Hematopoietic multipotent progenitor cell treated with erythropoietin and hydrocortisone succinate and interleukin-3 and kit ligand, for 17 days (in vitro differentiated cells): ENCODE measurements around the gene AOAH.
"Not testable (repeated sequence)": the region's sequence is repeated elsewhere in the genome, so short reads cannot be mapped to it uniquely, and the experiment has no call there.

Experiments
- DNase-seq: peaks from one replicate; pipeline ENCODE4 v3.0.0-alpha.2; 2015; ENCODE audit warnings: low spot score

The AOAH gene

DNA sequence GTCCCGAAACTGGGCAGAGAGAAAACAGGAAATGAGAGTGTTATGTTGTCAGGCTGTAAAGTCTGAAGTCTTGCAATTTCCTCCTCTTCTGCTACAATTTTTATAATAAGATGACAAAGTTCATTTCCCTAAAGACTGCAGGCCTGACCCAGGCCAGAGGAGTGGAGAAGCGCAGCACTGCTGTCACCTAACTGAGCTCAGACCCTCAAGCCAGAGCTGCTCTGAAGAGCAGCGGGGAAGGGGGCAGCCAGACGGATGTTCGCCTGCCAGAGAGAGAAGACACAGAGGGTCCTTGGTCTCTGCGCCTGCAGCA, 12.6 kb upstream of the AOAH start:
- no peak for DNase-seq

DNA sequence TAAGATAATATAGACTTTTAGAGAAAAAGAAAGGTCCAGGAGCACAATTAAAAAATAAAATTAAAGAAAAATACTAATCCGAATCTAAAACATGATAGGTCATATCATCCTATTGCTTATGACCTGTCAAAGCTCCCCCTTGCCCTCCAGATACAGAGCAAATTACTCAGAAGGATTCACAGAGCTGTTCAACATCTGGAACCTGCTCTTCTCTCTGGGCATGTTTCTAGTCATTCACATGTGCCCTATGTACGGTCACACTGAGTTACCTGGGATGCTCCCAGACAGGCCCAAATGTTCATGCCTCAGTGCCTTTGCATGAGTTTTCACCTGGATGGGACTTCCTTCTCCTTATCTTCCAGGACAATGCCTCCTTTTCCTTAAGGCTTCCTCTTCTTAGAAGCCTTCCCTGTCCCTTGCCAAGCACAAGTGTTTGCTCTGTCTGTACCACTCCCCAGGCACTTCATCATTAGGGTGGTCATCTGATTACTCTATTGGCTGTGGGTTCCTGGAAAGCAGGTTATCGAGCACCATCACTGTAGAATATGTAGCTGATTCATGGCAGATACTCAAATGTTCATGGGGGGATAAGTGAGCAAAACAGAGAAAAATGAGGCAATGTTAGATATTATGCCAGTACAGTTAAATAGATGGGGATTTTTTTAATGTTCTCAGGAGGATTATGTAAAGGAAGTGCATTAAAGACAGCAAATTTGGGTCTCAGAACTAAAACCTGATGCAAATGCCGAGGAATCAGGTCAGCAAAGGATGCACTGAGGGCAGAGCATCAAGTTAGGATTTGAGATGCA, 12.0 kb upstream of the AOAH start:
- DNase-seq: no peak

DNA sequence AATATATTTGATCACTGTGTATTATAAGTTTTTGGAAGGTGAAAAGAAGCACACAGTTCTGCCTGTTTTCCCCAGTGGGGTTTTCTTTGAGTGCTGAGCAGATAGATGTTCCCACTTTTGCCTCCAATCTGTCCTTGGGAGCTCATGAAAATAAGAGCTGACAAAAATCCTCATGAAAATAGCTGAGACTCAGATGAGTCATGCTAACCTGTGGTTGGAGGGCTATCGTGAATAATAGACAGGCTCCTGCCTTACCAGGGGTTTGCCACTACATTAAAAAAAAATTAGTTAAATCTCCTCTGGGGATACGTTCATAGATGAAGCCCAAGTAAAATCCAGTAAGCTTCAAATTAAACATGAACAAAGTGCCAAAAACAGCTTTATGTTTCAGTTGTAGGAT, 10.9 kb upstream of the AOAH start:
- no peak for DNase-seq

DNA sequence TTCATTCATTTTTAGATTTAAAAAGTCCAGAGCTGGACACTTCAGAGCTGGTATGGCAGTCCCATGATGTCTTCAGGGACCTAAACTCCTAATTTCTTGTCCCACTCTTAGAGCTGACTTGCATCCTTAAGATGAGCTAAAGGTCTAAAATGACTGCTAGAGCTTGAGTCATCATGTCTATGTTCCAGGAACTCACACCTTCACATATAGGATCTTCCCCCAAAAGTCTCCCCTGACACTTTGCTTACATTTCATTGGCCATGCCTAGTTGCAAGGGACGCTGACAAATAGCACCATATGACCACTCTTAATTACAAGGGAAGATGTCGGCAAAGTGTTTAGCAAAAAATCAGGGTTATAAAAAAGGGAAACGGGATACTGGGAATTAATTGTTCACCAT, 10.4 kb upstream of the AOAH start:
- no peak for DNase-seq

DNA sequence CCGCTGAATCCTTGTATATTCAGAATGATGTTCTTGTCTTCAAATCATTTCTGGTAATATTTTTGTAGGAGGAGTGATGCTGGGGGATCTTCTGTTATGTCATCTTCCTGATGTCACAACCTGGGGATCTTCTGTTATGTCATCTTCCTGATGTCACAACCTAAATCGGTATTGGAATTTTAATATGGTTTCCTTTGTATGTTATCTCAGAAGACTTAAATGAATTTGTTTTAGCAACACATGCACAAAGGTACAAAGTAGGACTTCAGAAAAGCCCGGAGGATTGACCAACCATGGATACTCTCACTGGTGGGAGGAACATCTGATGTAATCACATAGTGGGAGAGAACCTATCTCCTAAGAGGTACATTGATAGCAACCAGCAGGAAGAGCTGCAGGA, 9.1 kb upstream of the AOAH start:
- no peak for DNase-seq

DNA sequence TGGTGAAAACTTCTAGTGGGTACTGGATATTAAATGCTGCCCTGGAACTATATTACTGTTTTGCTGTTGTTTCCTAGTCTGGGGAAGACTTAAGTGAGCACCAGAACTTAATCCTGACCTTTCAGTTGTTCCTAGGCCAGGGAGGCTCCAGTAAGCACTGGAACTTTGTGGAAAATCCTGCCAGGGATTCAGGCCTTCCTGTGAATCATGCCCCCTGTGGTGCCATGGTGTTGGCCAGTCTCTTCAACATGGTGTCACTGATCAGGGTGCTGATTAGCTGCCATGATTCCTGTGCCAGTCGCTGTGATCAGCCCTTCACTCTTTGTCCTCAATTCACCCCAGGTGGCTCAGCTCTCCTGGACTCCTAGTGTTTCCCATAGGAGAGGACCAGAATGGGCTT, 8.5 kb upstream of the AOAH start:
- no peak for DNase-seq

DNA sequence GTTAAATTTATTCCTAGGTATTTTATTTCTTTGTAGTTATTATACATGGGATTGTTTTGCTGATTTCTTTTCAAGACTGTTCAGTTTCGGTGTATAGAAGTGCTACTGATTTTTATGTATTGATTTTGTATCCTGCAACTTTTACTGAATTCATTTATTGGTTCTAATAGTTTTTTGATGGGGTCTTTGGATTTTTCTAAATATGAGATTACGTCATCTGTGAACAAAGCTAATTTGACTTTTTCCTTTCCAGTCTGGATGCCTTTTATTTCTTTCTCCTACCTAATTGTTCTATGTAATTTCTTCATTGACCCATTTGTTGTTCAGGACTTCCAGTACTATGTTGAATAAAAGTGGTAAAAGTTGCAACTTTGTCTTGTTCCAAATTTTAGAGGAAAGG, 5.8 kb upstream of the AOAH start:
- DNase-seq: no peak

DNA sequence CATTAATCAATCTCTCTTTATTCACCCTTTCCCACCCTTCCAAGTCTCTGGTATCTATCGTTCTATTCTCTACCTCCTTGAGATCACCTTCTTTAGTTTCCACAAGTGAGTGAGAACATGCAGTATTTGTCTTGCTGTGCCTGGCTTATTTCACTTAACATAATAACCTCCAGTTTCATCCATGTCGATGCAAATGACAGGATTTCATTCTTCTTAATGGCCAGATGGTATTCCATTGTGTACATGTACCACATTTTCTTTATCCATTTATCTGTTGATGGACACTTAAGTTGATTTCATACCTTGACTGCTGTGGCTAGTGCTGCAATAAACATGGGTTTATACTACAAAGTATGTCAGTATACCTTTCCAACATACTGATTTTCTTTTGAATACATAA, 3.8 kb upstream of the AOAH start:
- no peak for DNase-seq

DNA sequence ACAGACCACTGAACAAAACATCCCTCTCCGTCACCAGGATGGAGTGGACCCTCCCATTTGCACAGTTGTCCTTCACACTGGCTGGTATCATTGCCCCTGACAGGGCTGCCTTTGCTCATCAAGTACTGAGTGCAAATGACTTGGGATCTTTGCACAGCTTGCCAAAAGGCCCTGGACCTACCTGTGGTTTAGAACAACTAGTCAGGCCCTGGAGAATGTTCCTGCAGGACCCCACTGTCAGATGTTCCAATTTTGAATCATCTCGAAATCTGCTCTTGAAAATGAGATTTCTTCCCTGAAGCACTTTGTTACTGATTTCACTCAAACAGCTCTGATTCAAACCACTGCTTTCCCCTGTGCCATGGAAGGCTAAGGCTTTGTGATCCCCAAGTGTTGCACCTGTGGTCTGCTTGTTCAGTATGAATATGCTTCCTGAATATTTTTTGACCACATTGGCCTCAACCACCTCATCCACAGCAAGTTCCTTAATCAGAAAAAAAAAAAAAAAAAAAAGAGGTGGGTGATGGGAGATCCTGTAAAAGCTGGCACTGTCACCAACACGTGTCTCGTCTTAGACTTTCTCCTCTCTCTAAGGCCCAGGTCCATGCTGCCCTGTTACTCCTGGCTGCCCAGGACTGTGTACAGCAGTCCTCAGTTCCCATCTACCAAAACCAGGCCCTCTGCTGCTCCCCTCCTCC, 2.7 kb upstream of the AOAH start:
- DNase-seq: no peak

DNA sequence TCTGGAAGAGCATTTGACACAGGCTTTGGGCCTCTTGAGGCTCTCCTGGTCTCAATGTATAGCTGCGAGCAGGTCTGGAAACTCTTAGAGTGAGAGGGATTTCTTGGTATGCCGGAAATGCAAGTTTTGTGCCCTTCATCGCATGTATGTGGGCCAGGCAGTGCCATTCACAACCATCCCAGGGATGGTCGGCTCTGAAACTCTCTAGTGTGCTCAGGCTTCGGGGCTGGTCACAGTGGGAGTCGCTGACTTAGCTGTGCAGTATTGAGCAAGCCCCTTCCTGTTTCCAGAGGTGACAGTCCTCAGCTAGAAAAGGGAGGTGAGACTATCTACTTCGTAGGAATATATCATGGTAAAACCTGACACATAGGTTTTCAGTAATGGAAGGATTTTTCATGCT, 2.0 kb upstream of the AOAH start:
- no peak for DNase-seq

DNA sequence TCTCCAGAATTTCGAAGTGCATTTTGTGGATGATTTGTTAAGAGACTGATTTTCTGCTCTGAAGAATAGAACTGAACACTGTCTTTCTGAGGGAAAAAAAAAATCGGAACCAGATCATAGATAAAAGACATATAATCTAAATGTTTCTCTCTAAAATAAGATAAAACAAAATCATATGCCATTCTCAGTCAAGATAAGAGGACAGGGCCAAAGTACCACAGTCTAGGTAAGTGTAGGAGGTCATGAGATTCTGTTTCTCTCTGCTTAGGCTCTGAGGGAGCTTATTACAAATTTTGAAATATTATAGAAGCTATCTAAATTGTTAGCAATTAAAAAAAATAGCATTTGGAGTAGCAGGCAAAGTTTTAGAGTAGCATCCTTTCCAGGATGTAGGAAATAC, 702 bp upstream of the AOAH start:
- no peak for DNase-seq

DNA sequence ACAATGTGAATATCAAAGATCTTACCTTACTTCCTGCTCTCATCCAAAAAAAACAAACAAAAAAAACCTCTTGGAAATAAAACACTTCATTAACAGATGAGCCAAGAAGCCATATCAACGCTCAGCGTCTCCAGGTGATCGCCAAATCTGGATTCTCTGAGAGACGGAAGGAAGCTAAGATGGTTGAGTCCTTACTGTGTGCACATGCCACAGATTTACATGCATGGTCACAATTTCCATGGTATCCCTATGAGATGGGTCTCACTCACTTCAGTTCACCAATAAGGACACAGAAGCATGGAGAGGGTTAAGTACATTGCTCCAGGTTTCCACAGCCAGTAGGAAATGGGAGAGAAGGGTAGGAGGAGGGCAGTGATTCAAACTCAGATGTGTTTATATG, 1.0 kb downstream of the AOAH start:
- DNase-seq: no peak

DNA sequence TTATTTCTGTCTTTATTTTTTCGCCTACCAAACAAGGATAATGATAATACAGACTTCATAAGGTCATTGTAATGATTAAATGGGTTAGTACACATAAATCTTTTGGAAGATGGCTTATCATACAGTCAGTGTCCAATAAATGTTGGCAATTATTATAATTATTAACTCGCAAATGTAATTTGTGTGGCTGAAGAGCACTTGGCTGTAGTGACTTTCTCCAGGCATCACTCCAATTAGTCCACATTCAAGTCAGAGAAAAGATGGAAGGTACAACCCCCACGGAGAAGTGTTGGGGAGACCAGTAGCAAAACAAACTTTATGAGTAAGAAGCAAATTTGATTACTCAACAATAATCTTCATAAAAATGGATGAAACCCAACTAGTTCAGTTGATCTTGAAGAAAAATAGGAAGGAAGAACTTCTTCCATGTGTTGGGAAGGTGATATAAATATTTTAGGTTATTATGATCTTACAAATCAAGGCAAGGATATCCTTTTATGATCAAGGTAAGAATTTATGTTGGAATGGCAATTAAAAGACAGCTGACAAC, 5.1 kb downstream of the AOAH start:
- DNase-seq: no peak

DNA sequence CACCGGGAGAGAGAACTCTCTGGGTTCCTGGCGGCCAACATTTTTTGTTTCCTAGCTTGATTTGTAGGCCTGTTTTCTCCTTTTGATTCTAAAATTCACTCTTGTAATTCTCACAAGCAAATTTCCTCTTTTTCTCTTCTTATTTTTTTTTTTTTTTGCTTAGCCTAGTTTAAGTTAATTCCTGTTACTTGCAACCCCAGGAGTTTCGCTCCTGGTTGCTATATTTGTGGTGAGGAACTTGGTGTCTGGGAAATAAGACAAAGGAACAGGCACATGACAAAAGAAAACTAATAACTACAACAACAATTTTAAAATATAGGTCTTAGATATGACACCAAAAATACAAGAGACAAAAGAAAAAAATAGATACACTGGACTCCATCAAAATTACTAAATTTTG, 6.7 kb downstream of the AOAH start:
- no peak for DNase-seq

DNA sequence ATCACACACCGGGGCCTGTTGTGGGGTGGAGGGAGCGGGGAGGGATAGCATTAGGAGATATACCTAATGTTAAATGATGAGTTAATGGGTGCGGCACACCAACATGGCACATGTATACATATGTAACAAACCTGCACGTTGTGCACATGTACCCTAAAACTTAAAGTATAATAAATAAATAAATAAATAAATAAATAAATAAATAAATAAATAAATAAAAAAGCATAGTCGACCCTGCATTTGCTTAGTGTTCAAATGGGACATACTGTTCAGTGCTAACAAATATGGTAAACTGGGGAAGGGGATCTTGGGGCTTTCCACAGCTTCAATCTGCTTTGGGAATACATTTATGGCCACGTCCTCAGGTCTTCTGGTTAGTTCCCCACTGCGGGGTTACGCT, 7.5 kb downstream of the AOAH start:
- not testable (repeated sequence) for DNase-seq

DNA sequence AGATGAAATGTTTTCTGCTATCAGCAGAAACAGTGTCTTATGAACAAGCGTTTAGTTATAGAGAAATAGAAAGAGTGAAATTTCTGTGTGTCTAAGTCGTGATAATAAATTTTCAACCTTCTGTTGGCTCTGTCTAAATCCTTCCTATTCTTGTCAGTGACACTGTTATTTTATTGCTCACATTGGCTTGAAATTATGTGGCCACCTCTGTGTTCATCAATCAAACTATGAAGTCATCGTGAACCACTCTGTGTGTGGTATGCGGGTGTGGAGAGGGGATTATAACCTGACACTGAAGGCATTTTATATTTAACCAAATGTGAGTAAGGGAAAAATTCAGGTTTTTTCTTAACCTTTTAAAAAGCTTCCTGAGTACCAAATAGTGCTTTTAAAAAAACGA, 12.3 kb downstream of the AOAH start:
- no peak for DNase-seq

DNA sequence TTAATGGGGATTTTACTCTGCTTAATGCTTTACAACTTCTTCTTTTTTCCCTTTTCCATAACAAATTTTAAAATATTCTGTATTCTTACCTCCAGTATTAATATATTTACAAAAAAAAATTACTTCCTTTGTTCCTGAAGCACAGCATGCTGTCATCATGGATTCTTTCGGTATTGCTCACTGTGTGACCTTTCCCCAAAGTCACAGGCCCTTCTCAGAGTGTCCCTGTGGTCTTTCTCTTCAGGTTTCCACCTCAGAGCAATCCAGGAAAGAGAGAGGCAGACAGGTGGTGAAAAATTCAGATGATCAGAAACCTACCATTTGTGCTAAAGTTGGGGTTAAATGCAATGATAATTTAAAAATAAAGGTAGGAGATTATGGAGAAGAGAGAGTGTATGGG, 13.0 kb downstream of the AOAH start:
- no peak for DNase-seq

DNA sequence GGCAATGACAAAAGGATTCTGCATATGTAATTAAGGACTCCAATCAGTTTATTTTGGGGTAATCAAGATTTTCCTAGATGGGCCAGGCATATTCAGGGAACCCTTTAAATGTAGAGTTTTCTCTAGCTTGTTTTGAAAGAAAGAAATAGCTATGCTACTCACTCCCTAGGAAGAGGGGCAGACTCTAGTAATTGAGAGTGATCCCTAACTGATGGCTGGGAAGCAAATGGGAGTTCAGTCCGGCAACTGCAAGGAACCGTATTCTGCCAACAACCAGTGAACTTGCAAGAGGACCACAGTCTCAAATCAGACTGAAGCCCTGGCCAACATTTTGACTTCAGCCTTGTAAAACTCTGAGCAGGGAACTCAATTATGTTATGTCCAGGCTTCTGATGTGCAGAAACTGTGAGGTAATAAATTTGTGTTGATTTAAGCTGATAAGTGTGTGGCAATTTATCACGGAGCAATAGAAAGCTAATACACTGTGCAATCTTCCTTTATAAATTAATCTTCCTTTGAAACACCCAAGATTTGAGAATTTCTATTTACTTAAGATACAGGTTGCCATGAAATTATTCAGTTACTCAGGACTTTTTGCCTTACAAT, 14.0 kb downstream of the AOAH start:
- DNase-seq: no peak

DNA sequence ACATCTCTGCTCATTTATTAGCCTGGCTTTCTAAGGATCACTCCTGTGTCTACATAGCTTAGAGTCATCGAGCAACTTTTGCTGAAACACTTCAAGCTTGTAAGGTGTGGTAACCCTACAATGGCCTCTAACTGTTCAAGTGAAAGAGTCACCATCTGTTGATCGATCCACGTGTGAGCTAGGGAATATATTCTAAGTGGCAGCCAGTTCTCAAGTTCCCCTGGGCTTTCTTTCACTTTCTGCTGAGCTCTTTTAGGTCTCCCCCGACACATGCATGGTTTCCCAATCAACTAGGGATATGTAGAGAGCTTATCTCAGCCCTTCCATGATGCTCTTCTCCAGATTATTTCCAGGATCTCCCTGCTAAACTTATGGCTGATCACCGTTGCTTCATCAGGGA, 15.5 kb downstream of the AOAH start:
- DNase-seq: no peak

DNA sequence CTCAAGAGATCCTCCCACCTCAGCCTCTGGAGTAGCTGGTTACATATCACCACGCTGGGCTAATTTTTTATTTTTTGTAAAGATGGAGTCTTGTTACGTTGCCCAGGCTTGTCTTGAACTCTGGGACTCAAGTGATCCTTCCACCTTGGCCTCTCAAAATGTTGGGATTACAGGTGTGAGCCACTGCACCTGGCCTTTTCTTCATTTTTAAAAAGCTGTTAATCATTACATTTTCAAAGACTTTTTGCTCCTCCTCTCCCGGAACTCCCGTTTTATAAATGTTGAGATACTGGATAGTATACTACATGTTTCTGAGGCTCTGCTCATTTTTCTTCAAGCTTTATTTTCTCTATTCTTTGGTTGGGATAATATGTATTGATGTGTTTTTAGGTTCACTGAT, 16.4 kb downstream of the AOAH start:
- no peak for DNase-seq

DNA sequence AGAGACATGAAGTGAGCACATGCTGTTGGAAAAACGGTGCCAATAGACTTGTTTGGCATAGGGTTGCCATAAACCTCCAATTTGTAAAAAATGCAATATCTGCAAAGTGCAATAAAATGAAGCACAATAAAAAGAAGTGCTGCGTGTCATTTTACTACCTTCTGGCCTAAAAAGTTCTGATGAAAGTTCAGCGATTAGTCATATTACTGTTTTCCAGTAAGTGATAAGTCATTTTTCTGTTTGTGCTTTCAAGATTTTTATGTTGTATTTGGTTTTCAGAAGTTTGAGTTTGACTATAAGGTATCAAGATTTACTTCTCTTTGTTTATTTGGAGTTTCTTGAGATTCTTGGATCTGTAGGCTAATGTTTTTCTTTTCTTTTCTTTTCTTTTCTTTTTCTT, 16.8 kb downstream of the AOAH start:
- DNase-seq: no peak

DNA sequence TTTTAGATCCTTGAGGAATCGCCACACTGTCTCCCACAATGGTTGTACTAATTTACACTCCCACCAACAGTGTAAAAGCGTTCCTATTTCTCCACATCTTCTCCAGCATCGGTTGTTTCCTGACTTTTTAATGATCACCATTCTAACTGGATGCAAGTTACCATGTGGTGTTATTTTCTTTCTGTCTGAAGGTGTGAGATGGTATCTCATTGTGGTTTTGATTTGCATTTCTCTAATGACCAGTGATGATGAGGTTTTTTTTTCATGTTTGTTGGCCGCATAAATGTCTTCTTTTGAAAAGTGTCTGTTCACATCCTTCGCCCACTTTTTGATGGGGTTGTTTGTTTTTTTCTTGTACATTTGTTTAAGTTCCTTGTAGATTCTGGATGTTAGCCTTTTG, 20.4 kb downstream of the AOAH start:
- not testable (repeated sequence) for DNase-seq

DNA sequence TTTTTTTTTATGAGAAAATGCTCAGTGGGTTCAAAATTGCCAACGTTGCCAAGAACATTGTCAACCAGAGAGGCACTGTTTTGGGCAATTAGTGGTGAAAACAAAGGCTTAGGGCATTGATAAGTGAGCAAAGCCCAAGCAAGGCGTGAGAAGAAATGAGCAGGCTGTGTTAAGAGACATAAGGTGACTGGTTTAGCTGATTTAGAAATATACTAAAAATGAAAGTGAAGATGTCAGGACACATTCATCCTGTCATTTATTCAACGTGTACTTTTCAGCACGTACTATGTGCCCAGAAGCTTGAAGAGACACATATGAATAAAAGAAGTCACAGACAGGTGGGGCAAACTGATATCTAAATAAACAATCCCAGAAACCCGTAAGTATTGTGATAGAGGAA, 31.8 kb downstream of the AOAH start:
- no peak for DNase-seq
